Measurements from ENCODE around the gene KCNK15.

DNA sequence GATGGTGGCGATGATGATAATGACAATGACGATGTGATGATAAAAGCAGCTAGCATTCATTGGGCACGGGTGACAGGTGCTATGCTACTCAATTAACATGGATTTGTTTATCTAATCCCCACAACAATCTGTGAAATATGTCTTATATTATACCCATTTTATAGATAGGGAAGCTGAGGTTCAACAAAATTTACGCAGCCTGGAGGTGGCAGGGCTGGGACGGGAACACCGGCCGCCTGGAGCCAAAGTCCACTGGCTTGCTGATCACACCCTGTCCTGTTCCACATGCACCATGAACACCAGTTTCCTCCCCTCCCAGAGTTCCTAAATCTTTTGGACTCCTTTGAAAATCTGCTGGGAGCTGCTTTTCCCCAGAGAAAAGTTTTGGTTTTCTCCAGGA, 41.6 kb downstream of the KCNK15 start:
- TF ChIP-seq, protein P1, sequence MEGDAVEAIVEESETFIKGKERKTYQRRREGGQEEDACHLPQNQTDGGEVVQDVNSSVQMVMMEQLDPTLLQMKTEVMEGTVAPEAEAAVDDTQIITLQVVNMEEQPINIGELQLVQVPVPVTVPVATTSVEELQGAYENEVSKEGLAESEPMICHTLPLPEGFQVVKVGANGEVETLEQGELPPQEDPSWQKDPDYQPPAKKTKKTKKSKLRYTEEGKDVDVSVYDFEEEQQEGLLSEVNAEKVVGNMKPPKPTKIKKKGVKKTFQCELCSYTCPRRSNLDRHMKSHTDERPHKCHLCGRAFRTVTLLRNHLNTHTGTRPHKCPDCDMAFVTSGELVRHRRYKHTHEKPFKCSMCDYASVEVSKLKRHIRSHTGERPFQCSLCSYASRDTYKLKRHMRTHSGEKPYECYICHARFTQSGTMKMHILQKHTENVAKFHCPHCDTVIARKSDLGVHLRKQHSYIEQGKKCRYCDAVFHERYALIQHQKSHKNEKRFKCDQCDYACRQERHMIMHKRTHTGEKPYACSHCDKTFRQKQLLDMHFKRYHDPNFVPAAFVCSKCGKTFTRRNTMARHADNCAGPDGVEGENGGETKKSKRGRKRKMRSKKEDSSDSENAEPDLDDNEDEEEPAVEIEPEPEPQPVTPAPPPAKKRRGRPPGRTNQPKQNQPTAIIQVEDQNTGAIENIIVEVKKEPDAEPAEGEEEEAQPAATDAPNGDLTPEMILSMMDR (IDR thresholded peaks at IDR 0.05 in 8 of 11, conservative IDR thresholded peaks at IDR 0.05 in 3 of 11), result no peak
- no peak for TF ChIP-seq POLR2A (IDR thresholded peaks at IDR 0.05)
